ENCODE measurements around the gene DCAF5. TPM values are rescaled to one million over a fixed set of nuclear protein-coding genes. Genes with fewer than 3 reads are reported as not detected.
"Not testable (repeated sequence)": the region's sequence is repeated elsewhere in the genome, so short reads cannot be mapped to it uniquely, and the experiment has no call there.

Gene DCAF5
- total and polyA plus RNA-seq, 9 donors, result 22.4 to 43.1 (median 36.7) TPM

GRCh38 chr14:69076341-69076740, 76.6 kb downstream of the DCAF5 start:
- Histone ChIP-seq H3K9me3 (replicated peaks; ENCODE audit: control insufficient read depth, low read depth, low read length) (no peaks in the 10 kb centered on the region), H3K27me3 (ENCODE audit: control insufficient read depth, insufficient read depth, low read length) (no peaks in the 10 kb centered on the region), H3K4me1 (ENCODE audit: control insufficient read depth, insufficient read depth, low read length) (peaks cover 6% of the 10 kb centered on the region), H3K36me3 (ENCODE audit: control insufficient read depth, insufficient read depth, low read length) (peaks cover 29% of the 10 kb centered on the region), H3K4me3 (ENCODE audit: low read length) (no peak overlapping the region), H3K27ac (ENCODE audit: low read length) (no peak overlapping the region)
- no peak for DNase-seq
- WGBS (ENCODE audit: insufficient coverage), result no CpG with 5 or more reads among the region's 3 CpGs

GRCh38 chr14:69073915-69074314, 79.0 kb downstream of the DCAF5 start:
- no peaks in the 10 kb centered on the region for H3K9me3 ChIP-seq (replicated peaks; ENCODE audit: control insufficient read depth, low read depth, low read length)
- H3K27ac ChIP-seq (ENCODE audit: low read length), result no peak overlapping the region
- WGBS (ENCODE audit: insufficient coverage), result no CpG with 5 or more reads among the region's 1 CpG
- H3K27me3 ChIP-seq (ENCODE audit: control insufficient read depth, insufficient read depth, low read length), result no peaks in the 10 kb centered on the region
- H3K4me3 ChIP-seq (ENCODE audit: low read length), result no peak overlapping the region
- no peaks in the 10 kb centered on the region for H3K4me1 ChIP-seq (ENCODE audit: control insufficient read depth, insufficient read depth, low read length)
- no peak for DNase-seq
- peaks cover 23% of the 10 kb centered on the region for H3K36me3 ChIP-seq (ENCODE audit: control insufficient read depth, insufficient read depth, low read length)

- Histone ChIP-seq H3K4me3 (ENCODE audit: low read length) (no peak overlapping the region), H3K9me3 (replicated peaks; ENCODE audit: control insufficient read depth, low read depth, low read length) (no peaks in the 10 kb centered on the region), H3K27me3 (ENCODE audit: control insufficient read depth, insufficient read depth, low read length) (no peaks in the 10 kb centered on the region), H3K27ac (ENCODE audit: low read length) (no peak overlapping the region), H3K4me1 (ENCODE audit: control insufficient read depth, insufficient read depth, low read length) (no peaks in the 10 kb centered on the region), H3K36me3 (ENCODE audit: control insufficient read depth, insufficient read depth, low read length) (peaks cover 23% of the 10 kb centered on the region)
- WGBS (ENCODE audit: insufficient coverage), result 81% methylated on average over 2 of the region's 5 CpGs
- DNase-seq, result no peak
These were observed 79.5 kb downstream of the DCAF5 start for GRCh38 chr14:69073429-69073828.

- no peaks in the 10 kb centered on the region for H3K27me3 ChIP-seq (ENCODE audit: control insufficient read depth, insufficient read depth, low read length)
- peaks cover 23% of the 10 kb centered on the region for H3K36me3 ChIP-seq (ENCODE audit: control insufficient read depth, insufficient read depth, low read length)
- H3K4me3 ChIP-seq (ENCODE audit: low read length), result no peak overlapping the region
- 100% methylated on average over 1 of the region's 2 CpGs for WGBS (ENCODE audit: insufficient coverage)
- DNase-seq, result no peak
- H3K4me1 ChIP-seq (ENCODE audit: control insufficient read depth, insufficient read depth, low read length), result no peaks in the 10 kb centered on the region
- no peak overlapping the region for H3K27ac ChIP-seq (ENCODE audit: low read length)
- H3K9me3 ChIP-seq (replicated peaks; ENCODE audit: control insufficient read depth, low read depth, low read length), result no peaks in the 10 kb centered on the region
These were observed 80.3 kb downstream of the DCAF5 start for GRCh38 chr14:69072584-69072983.

- no peaks in the 10 kb centered on the region for H3K27me3 ChIP-seq (ENCODE audit: control insufficient read depth, insufficient read depth, low read length)
- H3K27ac ChIP-seq (ENCODE audit: low read length), result no peak overlapping the region
- H3K4me3 ChIP-seq (ENCODE audit: low read length), result no peak overlapping the region
- peaks cover 16% of the 10 kb centered on the region for H3K36me3 ChIP-seq (ENCODE audit: control insufficient read depth, insufficient read depth, low read length)
- peak; percentile 59 for DNase-seq
- no peaks in the 10 kb centered on the region for H3K4me1 ChIP-seq (ENCODE audit: control insufficient read depth, insufficient read depth, low read length)
- H3K9me3 ChIP-seq (replicated peaks; ENCODE audit: control insufficient read depth, low read depth, low read length), result no peaks in the 10 kb centered on the region
- WGBS (ENCODE audit: insufficient coverage), result 55% methylated on average over 1 of the region's 2 CpGs
These were observed 84.0 kb downstream of the DCAF5 start for GRCh38 chr14:69068744-69069421.

- peaks cover 8% of the 10 kb centered on the region for H3K36me3 ChIP-seq (ENCODE audit: control insufficient read depth, insufficient read depth, low read length)
- H3K27ac ChIP-seq (ENCODE audit: low read length), result no peak overlapping the region
- H3K4me1 ChIP-seq (ENCODE audit: control insufficient read depth, insufficient read depth, low read length), result no peaks in the 10 kb centered on the region
- no peak for DNase-seq
- no CpG with 5 or more reads among the region's 3 CpGs for WGBS (ENCODE audit: insufficient coverage)
- no peaks in the 10 kb centered on the region for H3K27me3 ChIP-seq (ENCODE audit: control insufficient read depth, insufficient read depth, low read length)
- no peaks in the 10 kb centered on the region for H3K9me3 ChIP-seq (replicated peaks; ENCODE audit: control insufficient read depth, low read depth, low read length)
- H3K4me3 ChIP-seq (ENCODE audit: low read length), result no peak overlapping the region
These were observed 86.3 kb downstream of the DCAF5 start for GRCh38 chr14:69066396-69067171.

GRCh38 chr14:69065934-69066333, 87.0 kb downstream of the DCAF5 start:
- H3K4me3 ChIP-seq (ENCODE audit: low read length); H3K4me1 ChIP-seq (ENCODE audit: control insufficient read depth, insufficient read depth, low read length); H3K36me3 ChIP-seq (ENCODE audit: control insufficient read depth, insufficient read depth, low read length); H3K27ac ChIP-seq (ENCODE audit: low read length); DNase-seq; H3K27me3 ChIP-seq (ENCODE audit: control insufficient read depth, insufficient read depth, low read length); H3K9me3 ChIP-seq (replicated peaks; ENCODE audit: control insufficient read depth, low read depth, low read length): not testable (repeated sequence)
- WGBS (ENCODE audit: insufficient coverage), result no CpG with 5 or more reads among the region's 4 CpGs

GRCh38 chr14:69064596-69064995, 88.3 kb downstream of the DCAF5 start:
- Histone ChIP-seq H3K4me3 (ENCODE audit: low read length) (no peak overlapping the region), H3K4me1 (ENCODE audit: control insufficient read depth, insufficient read depth, low read length) (no peaks in the 10 kb centered on the region), H3K27me3 (ENCODE audit: control insufficient read depth, insufficient read depth, low read length) (no peaks in the 10 kb centered on the region), H3K9me3 (replicated peaks; ENCODE audit: control insufficient read depth, low read depth, low read length) (no peaks in the 10 kb centered on the region), H3K27ac (ENCODE audit: low read length) (no peak overlapping the region), H3K36me3 (ENCODE audit: control insufficient read depth, insufficient read depth, low read length) (peaks cover 16% of the 10 kb centered on the region)
- DNase-seq, result no peak

GRCh38 chr14:69059658-69060623, 93.0 kb downstream of the DCAF5 start:
- Histone ChIP-seq H3K36me3 (ENCODE audit: control insufficient read depth, insufficient read depth, low read length) (peaks cover 40% of the 10 kb centered on the region), H3K27me3 (ENCODE audit: control insufficient read depth, insufficient read depth, low read length) (no peaks in the 10 kb centered on the region), H3K27ac (ENCODE audit: low read length) (no peak overlapping the region), H3K4me3 (ENCODE audit: low read length) (no peak overlapping the region), H3K4me1 (ENCODE audit: control insufficient read depth, insufficient read depth, low read length) (peaks cover 2% of the 10 kb centered on the region), H3K9me3 (replicated peaks; ENCODE audit: control insufficient read depth, low read depth, low read length) (no peaks in the 10 kb centered on the region)
- 94% methylated on average over 3 of the region's 8 CpGs for WGBS (ENCODE audit: insufficient coverage)
- DNase-seq, result no peak

Data from muscle of leg (tissue), 11 donors.